ENCODE data around the gene EVI5. TPM values are rescaled to one million over a fixed set of nuclear protein-coding genes. Genes with fewer than 3 reads are reported as not detected.

EVI5 gene
- total RNA-seq, 1 donor from 2014 or later: 80.4 TPM

DNA sequence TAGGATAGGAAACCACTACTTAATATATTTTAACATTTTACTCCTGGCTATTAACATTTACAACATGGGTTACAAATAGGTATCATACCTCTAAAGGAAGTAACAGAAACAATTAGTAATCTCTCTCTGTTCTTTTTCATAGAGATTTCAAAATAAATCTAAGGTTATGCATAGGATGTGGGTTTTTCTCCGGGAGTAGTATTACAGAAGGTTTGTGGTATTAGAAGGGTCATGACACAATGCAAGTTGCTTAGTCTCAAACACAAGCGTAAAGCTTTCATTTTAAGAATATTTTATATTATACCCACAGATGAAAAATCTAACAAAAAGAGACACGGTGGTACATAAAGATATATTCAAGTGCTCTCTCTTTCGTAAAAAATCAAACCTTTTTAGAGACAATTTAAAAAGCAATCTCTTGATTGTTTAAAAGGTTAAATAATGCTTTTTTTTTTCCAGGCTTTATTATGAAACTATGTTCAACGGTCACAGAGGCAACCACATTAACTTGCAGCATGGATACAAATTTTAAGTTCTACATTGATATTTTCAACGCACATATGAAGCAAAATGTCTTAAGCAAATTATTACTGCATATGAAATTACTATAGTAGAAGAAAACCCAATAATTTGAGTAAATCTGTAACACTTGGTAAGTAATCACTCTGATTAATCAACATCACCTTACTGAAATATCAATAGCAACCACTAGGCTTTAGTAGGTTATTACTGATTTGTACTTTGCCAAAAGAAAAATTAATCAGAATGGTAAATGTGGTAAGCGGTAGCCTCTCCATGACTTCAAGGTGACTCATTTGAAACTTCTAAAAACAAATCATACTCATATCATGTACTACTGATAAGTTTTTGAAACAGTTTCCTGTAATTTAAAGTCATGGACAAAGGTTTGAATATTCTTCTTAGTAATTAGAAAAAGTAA lies 200.8 kb downstream of the EVI5 start:
- H3K9me3 Mint-ChIP-seq (ENCODE audit: unreplicated experiment): no peaks in the 10 kb centered on the region
- Histone ChIP-seq H3K9ac (ENCODE audit: low read length) (peak overlapping the region; percentile 39), H3K9me3 (ENCODE audit: insufficient read depth, low read depth, low read length) (peaks cover 3% of the 10 kb centered on the region), H3K27me3 (ENCODE audit: insufficient read depth, low read length) (no peaks in the 10 kb centered on the region), H3K4me2 (ENCODE audit: low read length) (peak overlapping the region; percentile 79), H3K36me3 (ENCODE audit: insufficient read depth, low read length) (no peaks in the 10 kb centered on the region), H3K27ac (ENCODE audit: low read depth, low read length) (peak overlapping the region; percentile 55), H4K20me1 (ENCODE audit: insufficient read depth, low read length) (no peaks in the 10 kb centered on the region), H3K79me2 (ENCODE audit: insufficient read depth, low read length) (no peaks in the 10 kb centered on the region), H3K4me1 (ENCODE audit: insufficient read depth, low read length) (peaks cover 8% of the 10 kb centered on the region), H2AFZ (ENCODE audit: low read depth, low read length) (no peak overlapping the region), H3K4me3 (ENCODE audit: insufficient read depth, low read depth, low read length) (peak overlapping the region; percentile 27)
- DNase-seq (ENCODE audit: low read depth): peak; percentile 83
- peaks cover 7% of the 10 kb centered on the region for H3K4me1 Mint-ChIP-seq (ENCODE audit: low read depth, unreplicated experiment)
- peak overlapping the region; percentile 63 for H3K27ac Mint-ChIP-seq (ENCODE audit: unreplicated experiment)
- peak overlapping the region; percentile 42 for H3K4me3 Mint-ChIP-seq (ENCODE audit: unreplicated experiment)
- peak; percentile 13 for TF ChIP-seq CTCF (IDR thresholded peaks at IDR 0.05; ENCODE audit: insufficient read depth, low read depth, low read length)
- TF ChIP-seq EZH2 (IDR thresholded peaks at IDR 0.05; ENCODE audit: insufficient read depth, low read length): no peak
- FAIRE-seq: no peak
- no peaks in the 10 kb centered on the region for H3K27me3 Mint-ChIP-seq (ENCODE audit: low read depth, unreplicated experiment)
- H3K36me3 Mint-ChIP-seq (ENCODE audit: low read depth, unreplicated experiment): peaks cover 6% of the 10 kb centered on the region

DNA sequence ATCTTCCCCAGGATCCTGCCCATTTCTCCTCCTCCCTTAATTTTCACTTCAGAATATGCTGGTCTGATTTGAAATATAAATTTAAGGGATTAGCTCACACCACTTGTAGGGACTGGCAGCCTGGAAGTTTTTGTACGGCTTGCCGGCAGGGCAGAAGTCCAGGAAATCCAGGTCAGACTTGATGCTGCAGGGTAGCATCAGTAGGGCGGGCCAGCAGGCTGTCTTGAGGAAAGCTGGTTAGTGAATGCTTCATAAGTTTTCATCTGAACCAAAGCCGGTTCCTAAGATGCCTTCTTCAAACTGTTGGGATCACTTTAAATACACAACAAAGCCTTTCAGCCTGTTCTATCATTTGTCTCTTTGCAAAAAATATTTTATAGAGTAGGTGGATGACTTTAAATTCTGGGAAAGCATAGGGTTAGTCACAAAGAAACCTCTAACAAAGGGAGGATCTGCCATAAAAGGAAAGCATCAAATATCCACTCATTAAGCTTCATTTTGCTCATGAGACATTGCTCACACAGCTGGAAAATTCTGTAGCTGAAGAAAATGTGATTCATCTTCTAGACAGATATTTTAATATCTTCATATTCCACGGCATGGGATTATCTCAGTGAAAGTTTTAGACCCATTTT lies 207.5 kb downstream of the EVI5 start:
- Histone ChIP-seq H3K27ac (ENCODE audit: low read depth, low read length) (peak overlapping the region; percentile 1), H2AFZ (ENCODE audit: low read depth, low read length) (no peak overlapping the region), H3K9me3 (ENCODE audit: insufficient read depth, low read depth, low read length) (no peaks in the 10 kb centered on the region), H3K4me1 (ENCODE audit: insufficient read depth, low read length) (peaks cover 13% of the 10 kb centered on the region), H3K36me3 (ENCODE audit: insufficient read depth, low read length) (no peaks in the 10 kb centered on the region), H4K20me1 (ENCODE audit: insufficient read depth, low read length) (no peaks in the 10 kb centered on the region), H3K27me3 (ENCODE audit: insufficient read depth, low read length) (no peaks in the 10 kb centered on the region), H3K4me2 (ENCODE audit: low read length) (peak overlapping the region; percentile 60), H3K4me3 (ENCODE audit: insufficient read depth, low read depth, low read length) (no peak overlapping the region), H3K79me2 (ENCODE audit: insufficient read depth, low read length) (no peaks in the 10 kb centered on the region), H3K9ac (ENCODE audit: low read length) (no peak overlapping the region)
- Mint-ChIP-seq H3K9me3 (ENCODE audit: unreplicated experiment) (no peaks in the 10 kb centered on the region), H3K27me3 (ENCODE audit: low read depth, unreplicated experiment) (no peaks in the 10 kb centered on the region), H3K4me3 (ENCODE audit: unreplicated experiment) (no peak overlapping the region), H3K36me3 (ENCODE audit: low read depth, unreplicated experiment) (no peaks in the 10 kb centered on the region), H3K4me1 (ENCODE audit: low read depth, unreplicated experiment) (peaks cover 3% of the 10 kb centered on the region), H3K27ac (ENCODE audit: unreplicated experiment) (no peak overlapping the region)
- FAIRE-seq: no peak
- no peak for TF ChIP-seq EZH2 (IDR thresholded peaks at IDR 0.05; ENCODE audit: insufficient read depth, low read length)
- no peak for TF ChIP-seq CTCF (IDR thresholded peaks at IDR 0.05; ENCODE audit: insufficient read depth, low read depth, low read length)
- DNase-seq (ENCODE audit: low read depth): peak; percentile 69
